NCI-H128 (cell line): ENCODE results near the gene PGR.

Experiments used
- DNase-seq: peaks from one replicate; lab custom pipeline; 2025; ENCODE audit not compliant: unreplicated experiment; lab: John Stamatoyannopoulos, UW

PGR gene

GRCh38 chr11:101011881-101012280 is 117.7 kb downstream of the PGR start:
- no peak for DNase-seq

GRCh38 chr11:101010899-101011298 is 118.7 kb downstream of the PGR start:
- no peak for DNase-seq

GRCh38 chr11:101009690-101010055 is 119.9 kb downstream of the PGR start:
- DNase-seq = no peak

- no peak for DNase-seq
These were observed 120.5 kb downstream of the PGR start for GRCh38 chr11:101008961-101009689.

- DNase-seq = no peak
These were observed 126.1 kb downstream of the PGR start for GRCh38 chr11:101003468-101003867.

- DNase-seq = no peak
These were observed 129.9 kb downstream of the PGR start for GRCh38 chr11:100999756-101000155.

DNA sequence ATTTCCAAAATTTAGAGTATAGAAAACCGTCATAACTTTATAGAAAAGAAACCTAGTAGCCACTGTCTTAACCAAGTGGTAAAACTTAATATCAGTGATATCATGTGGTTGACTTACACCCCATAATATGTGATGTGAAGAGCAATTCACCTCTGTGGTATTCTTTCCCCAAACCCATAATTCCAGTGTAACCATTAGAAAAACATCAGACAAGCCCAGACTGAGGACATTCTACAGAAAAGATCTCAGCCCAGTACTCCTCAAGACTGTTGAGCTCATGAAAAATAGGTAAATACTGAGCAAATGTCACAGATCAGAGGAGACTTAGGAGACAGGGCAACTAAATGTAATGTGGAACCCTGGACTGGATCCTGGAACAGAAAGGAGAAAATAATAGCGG is 134.6 kb downstream of the PGR start:
- DNase-seq = no peak

- no peak for DNase-seq
These were observed 138.1 kb downstream of the PGR start for GRCh38 chr11:100991541-100991940.

- no peak for DNase-seq
These were observed 138.7 kb downstream of the PGR start for GRCh38 chr11:100990931-100991330.

- no peak for DNase-seq
These were observed 144.9 kb downstream of the PGR start for GRCh38 chr11:100984668-100985067.

- DNase-seq = no peak
These were observed 148.3 kb downstream of the PGR start for GRCh38 chr11:100981196-100981824.

DNA sequence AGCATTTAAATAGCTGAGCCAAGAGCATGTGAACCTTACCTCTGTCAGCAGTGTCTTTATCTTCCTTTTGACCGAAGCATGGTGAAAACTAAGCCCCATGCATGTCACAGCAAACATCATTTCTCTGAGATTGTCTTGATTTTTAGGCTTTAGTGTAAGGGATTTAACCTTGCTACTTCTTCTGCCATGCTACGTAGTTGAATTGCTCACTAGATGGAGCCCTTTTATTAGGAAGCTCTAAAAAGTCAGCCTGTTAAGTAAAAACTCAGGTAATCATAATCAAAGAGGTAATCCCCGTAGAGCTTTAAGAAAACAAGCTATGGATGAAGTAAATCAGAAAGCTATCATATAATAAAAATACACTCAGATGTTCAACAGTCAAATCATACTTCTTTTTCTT is 149.5 kb downstream of the PGR start:
- no peak for DNase-seq
